HepG2 (cell line): ENCODE measurements around the gene NMRAL1. TPM values are rescaled to one million over a fixed set of nuclear protein-coding genes. Genes with fewer than 3 reads are reported as not detected.

Experiments used
- AGO1 ChIP-seq: fragments of 200-400 bp; formaldehyde crosslinking; IDR thresholded peaks from 2 replicates; pipeline ENCODE4 v1.6.1; 2017; ENCODE audit warnings: mild to moderate bottlenecking, low read depth, low read length, moderate library complexity; ENCODE audit not compliant: poor library complexity, severe bottlenecking
- CBX1 ChIP-seq: IDR thresholded peaks from one replicate; pipeline ENCODE4 v1.6.1; 2016; ENCODE audit warnings: antibody characterized with exemption, low read depth
- ETV6 ChIP-seq: sonication (generic); formaldehyde crosslinking; conservative IDR thresholded peaks from 2 replicates; pipeline ENCODE4 v1.4.0; 2020; ENCODE audit warnings: missing genetic modification reagents
- GFI1 ChIP-seq: sonication (generic); formaldehyde crosslinking; IDR thresholded peaks from 2 replicates; pipeline ENCODE4 v1.5.0; 2020; ENCODE audit warnings: missing genetic modification reagents, mild to moderate bottlenecking, borderline replicate concordance
- HNRNPUL1 ChIP-seq: fragments of 200-400 bp; formaldehyde crosslinking; IDR thresholded peaks from 2 replicates; pipeline ENCODE4 v1.6.1; 2017; ENCODE audit warnings: low read depth, mild to moderate bottlenecking, low read length, moderate library complexity
- MAFK ChIP-seq, 2 experiments: IDR thresholded peaks in 1 of 2; conservative IDR thresholded peaks in 1 of 2; 2 replicates each; pipeline ENCODE4 v1.6.1; 2011; ENCODE audit warnings: improper control_type of control experiment in 2 of 2, low read length in 2 of 2
- NFE2L2 ChIP-seq: fragments of 150-350 bp; IDR thresholded peaks from 2 replicates; pipeline ENCODE4 v1.6.1; 2014; ENCODE audit warnings: low read length
- NFYB ChIP-seq: sonication (generic); formaldehyde crosslinking; IDR thresholded peaks from 2 replicates; pipeline ENCODE4 v1.4.0; 2020; ENCODE audit warnings: missing genetic modification reagents
- PBX2 ChIP-seq: IDR thresholded peaks from 2 replicates; pipeline ENCODE4 v1.6.1; 2016; ENCODE audit warnings: control low read depth
- PHF5A ChIP-seq: IDR thresholded peaks from one replicate; pipeline ENCODE4 v1.6.1; 2018; ENCODE audit warnings: low read depth, missing genetic modification reagents; ENCODE audit not compliant: unreplicated experiment
- RCOR2 ChIP-seq: IDR thresholded peaks from 2 replicates; pipeline ENCODE4 v1.6.1; 2016; ENCODE audit warnings: missing biosample characterization, missing genetic modification reagents
- REL ChIP-seq: sonication (generic); formaldehyde crosslinking; conservative IDR thresholded peaks from 2 replicates; pipeline ENCODE4 v1.8.0; 2022; ENCODE audit warnings: mild to moderate bottlenecking, missing genetic modification reagents, moderate library complexity
- RXRA ChIP-seq: sonication (generic); formaldehyde crosslinking; IDR thresholded peaks from 2 replicates; pipeline ENCODE4 v1.5.1; 2020; ENCODE audit warnings: missing genetic modification reagents
- STAG1 ChIP-seq: sonication (generic); formaldehyde crosslinking; IDR thresholded peaks from 2 replicates; pipeline ENCODE4 v1.4.0; 2020; ENCODE audit warnings: missing genetic modification reagents
- TBX2 ChIP-seq: sonication (generic); formaldehyde crosslinking; IDR thresholded peaks from 2 replicates; pipeline ENCODE4 v1.5.0; 2020; ENCODE audit warnings: missing genetic modification reagents, mild to moderate bottlenecking, borderline replicate concordance
- TOPORS ChIP-seq: sonication (generic); formaldehyde crosslinking; IDR thresholded peaks from 2 replicates; pipeline ENCODE4 v1.8.0; 2023; ENCODE audit warnings: mild to moderate bottlenecking, missing genetic modification reagents
- YEATS4 ChIP-seq: sonication (generic); formaldehyde crosslinking; IDR thresholded peaks from 2 replicates; pipeline ENCODE4 v1.4.0; 2020; ENCODE audit warnings: missing genetic modification reagents, borderline replicate concordance
- ZBTB3 ChIP-seq: sonication (generic); formaldehyde crosslinking; IDR thresholded peaks from 2 replicates; pipeline ENCODE4 v1.4.0; 2020; ENCODE audit warnings: low read depth, mild to moderate bottlenecking, moderate library complexity, missing genetic modification reagents, borderline replicate concordance
- ZFP37 ChIP-seq: sonication (generic); formaldehyde crosslinking; IDR thresholded peaks from 2 replicates; pipeline ENCODE4 v1.4.0; 2020; ENCODE audit warnings: missing genetic modification reagents, borderline replicate concordance
- ZNF20 ChIP-seq: sonication (generic); formaldehyde crosslinking; IDR thresholded peaks from 2 replicates; pipeline ENCODE4 v1.4.0; 2020; ENCODE audit warnings: mild to moderate bottlenecking, moderate library complexity, missing genetic modification reagents
- ZNF24 ChIP-seq: fragments of 450-650 bp; IDR thresholded peaks from 2 replicates; pipeline ENCODE4 v1.6.1; 2017; ENCODE audit warnings: antibody characterized with exemption, mild to moderate bottlenecking
- ZNF337 ChIP-seq: sonication (generic); formaldehyde crosslinking; IDR thresholded peaks from 2 replicates; pipeline ENCODE4 v1.5.1; 2020; ENCODE audit warnings: missing genetic modification reagents, low read depth, mild to moderate bottlenecking, borderline replicate concordance
- ZNF598 ChIP-seq: sonication (generic); formaldehyde crosslinking; IDR thresholded peaks from 2 replicates; pipeline ENCODE4 v1.5.1; 2020; ENCODE audit warnings: mild to moderate bottlenecking, missing genetic modification reagents, borderline replicate concordance
- ZNF7 ChIP-seq: IDR thresholded peaks from 2 replicates; pipeline ENCODE4 v1.6.1; 2016; ENCODE audit warnings: missing biosample characterization, missing genetic modification reagents
- ZNF883 ChIP-seq: sonication (generic); formaldehyde crosslinking; IDR thresholded peaks from 2 replicates; pipeline ENCODE4 v1.5.1; 2020; ENCODE audit warnings: mild to moderate bottlenecking, missing genetic modification reagents; ENCODE audit errors: not compliant biosample characterization
- ZZZ3 ChIP-seq: sonication (generic); formaldehyde crosslinking; IDR thresholded peaks from 2 replicates; pipeline ENCODE4 v1.4.0; 2020; ENCODE audit warnings: missing genetic modification reagents, mild to moderate bottlenecking, borderline replicate concordance
- polyA plus RNA-seq, 8 experiments: library from polyadenylated mRNA; depleted of rRNA in 3 of 8; stranded (reverse) in 7 of 8; unstranded in 1 of 8; fragments of >200 nt; fragmentation: Illumina TruSeq in 4 of 8; extraction: Trizol in 4 of 8; gene quantifications; 2 replicates each; pipeline versions ENCODE4 v1.2.1 to v1.2.3, GENCODE V29; 2011 to 2016; ENCODE audit warnings: low read depth in 4 of 8, missing spikeins in 1 of 8, mixed read lengths in 1 of 8; ENCODE audit not compliant: insufficient read depth in 1 of 8
- total RNA-seq, 5 experiments: library from RNA; depleted of rRNA; stranded (reverse); fragments of >200 nt; fragmentation: Illumina TruSeq; extraction: Trizol; gene quantifications; 2 replicates each; pipeline ENCODE4 v1.2.3, GENCODE V29; 2016; ENCODE audit warnings: low read depth in 1 of 5
- TF ChIP-seq, protein P1 (sequence below): sonication (generic); formaldehyde crosslinking; IDR thresholded peaks from 2 replicates; pipeline ENCODE4 v1.4.0; 2020; ENCODE audit warnings: missing genetic modification reagents
- TF ChIP-seq, protein P2 (sequence below): sonication (generic); formaldehyde crosslinking; IDR thresholded peaks from 2 replicates; pipeline ENCODE4 v1.4.0; 2020; ENCODE audit warnings: mild to moderate bottlenecking, missing genetic modification reagents
- TF ChIP-seq, protein P3 (sequence below): sonication (generic); formaldehyde crosslinking; IDR thresholded peaks from 2 replicates; pipeline ENCODE4 v1.8.0; 2022; ENCODE audit warnings: mild to moderate bottlenecking, missing genetic modification reagents

NMRAL1 gene
- total and polyA plus RNA-seq, 2 of the 13 experiments (the other 11 are each of a cell fraction or from before 2014, with no cell fraction given), result 30.8 to 33.1 TPM

GRCh38 chr16:4474192-4474961 is at the start of gene NMRAL1 (continued):
- TF ChIP-seq ZNF7 (CRISPR knock-in tag), result no peak
- no peak for TF ChIP-seq RCOR2 (CRISPR knock-in tag)
- no peak for TF ChIP-seq ZNF883 (CRISPR knock-in tag)
- TF ChIP-seq NFE2L2, result no peak
- peak; percentile 6; the same call in 1 of the 2 replicates for TF ChIP-seq STAG1 (CRISPR knock-in tag)
- no peak for TF ChIP-seq REL (CRISPR knock-in tag)
- TF ChIP-seq YEATS4, result peak; percentile 57
- TF ChIP-seq TBX2 (CRISPR knock-in tag), result no peak; the same call in 1 of the 2 replicates
- TF ChIP-seq, protein P1, sequence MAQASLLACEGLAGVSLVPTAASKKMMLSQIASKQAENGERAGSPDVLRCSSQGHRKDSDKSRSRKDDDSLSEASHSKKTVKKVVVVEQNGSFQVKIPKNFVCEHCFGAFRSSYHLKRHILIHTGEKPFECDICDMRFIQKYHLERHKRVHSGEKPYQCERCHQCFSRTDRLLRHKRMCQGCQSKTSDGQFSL (CRISPR knock-in tag), result no peak
- TF ChIP-seq AGO1, result no peak
- TF ChIP-seq, protein P2, sequence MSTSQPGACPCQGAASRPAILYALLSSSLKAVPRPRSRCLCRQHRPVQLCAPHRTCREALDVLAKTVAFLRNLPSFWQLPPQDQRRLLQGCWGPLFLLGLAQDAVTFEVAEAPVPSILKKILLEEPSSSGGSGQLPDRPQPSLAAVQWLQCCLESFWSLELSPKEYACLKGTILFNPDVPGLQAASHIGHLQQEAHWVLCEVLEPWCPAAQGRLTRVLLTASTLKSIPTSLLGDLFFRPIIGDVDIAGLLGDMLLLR (CRISPR knock-in tag), result no peak
- no peak for TF ChIP-seq MAFK (conservative IDR thresholded peaks at IDR 0.05 in 1 of 2, IDR thresholded peaks at IDR 0.05 in 1 of 2; ENCODE audit: low read length in 2 of 2)
- TF ChIP-seq, protein P3, sequence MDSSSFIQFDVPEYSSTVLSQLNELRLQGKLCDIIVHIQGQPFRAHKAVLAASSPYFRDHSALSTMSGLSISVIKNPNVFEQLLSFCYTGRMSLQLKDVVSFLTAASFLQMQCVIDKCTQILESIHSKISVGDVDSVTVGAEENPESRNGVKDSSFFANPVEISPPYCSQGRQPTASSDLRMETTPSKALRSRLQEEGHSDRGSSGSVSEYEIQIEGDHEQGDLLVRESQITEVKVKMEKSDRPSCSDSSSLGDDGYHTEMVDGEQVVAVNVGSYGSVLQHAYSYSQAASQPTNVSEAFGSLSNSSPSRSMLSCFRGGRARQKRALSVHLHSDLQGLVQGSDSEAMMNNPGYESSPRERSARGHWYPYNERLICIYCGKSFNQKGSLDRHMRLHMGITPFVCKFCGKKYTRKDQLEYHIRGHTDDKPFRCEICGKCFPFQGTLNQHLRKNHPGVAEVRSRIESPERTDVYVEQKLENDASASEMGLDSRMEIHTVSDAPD, result no peak
- TF ChIP-seq PBX2 (CRISPR knock-in tag), result no peak
- TF ChIP-seq ETV6 (CRISPR knock-in tag), result no peak
- no peak for TF ChIP-seq PHF5A
- TF ChIP-seq ZNF337 (CRISPR knock-in tag), result no peak
- TF ChIP-seq GFI1 (CRISPR knock-in tag), result no peak; the same call in 1 of the 2 replicates
- 0 out of 2 replicates have a peak, but pooled peaks have one; percentile 47 for TF ChIP-seq NFYB (CRISPR knock-in tag)
- TF ChIP-seq CBX1, result no peak
- TF ChIP-seq ZNF598 (CRISPR knock-in tag), result no peak
- TF ChIP-seq ZNF24, result no peak
- no peak for TF ChIP-seq ZNF20
- TF ChIP-seq ZZZ3 (CRISPR knock-in tag), result no peak
- 0 out of 2 replicates have a peak, but pooled peaks have one; percentile 46 for TF ChIP-seq TOPORS (CRISPR knock-in tag)
- TF ChIP-seq ZFP37, result no peak
- TF ChIP-seq ZBTB3, result no peak
- TF ChIP-seq HNRNPUL1, result no peak
- no peak for TF ChIP-seq RXRA (CRISPR knock-in tag)
